SJSA1 (cell line): ENCODE results near the gene GBE1. TPM values are rescaled to one million over a fixed set of nuclear protein-coding genes. Genes with fewer than 3 reads are reported as not detected.
A peak's percentile ranks its signal among the peaks of the same experiment; 100 is the strongest.
"Not testable (repeated sequence)": the region's sequence is repeated elsewhere in the genome, so short reads cannot be mapped to it uniquely, and the experiment has no call there.

Experiments used
- DNase-seq, 2 experiments: peaks; one replicate each; pipeline ENCODE4 v3.0.0-alpha.2; 2015 to 2020; ENCODE audit warnings: low spot score in 2 of 2, low read depth in 1 of 2
- H3K27ac ChIP-seq: fragments of 250-450 bp; sonication (Bioruptor Pico); 2 replicates; pipeline ENCODE4 v1.5.1; 2020; ENCODE audit warnings: mild to moderate bottlenecking, moderate library complexity
- H3K27me3 ChIP-seq: fragments of 250-450 bp; sonication (Bioruptor Pico); replicated peaks from 2 replicates; pipeline ENCODE4 v1.5.1; 2020; ENCODE audit warnings: mild to moderate bottlenecking, moderate library complexity
- H3K36me3 ChIP-seq: fragments of 250-450 bp; sonication (Bioruptor Pico); 2 replicates; pipeline ENCODE4 v1.5.1; 2020; ENCODE audit warnings: mild to moderate bottlenecking
- H3K4me1 ChIP-seq: fragments of 250-450 bp; sonication (Bioruptor Pico); replicated peaks from 2 replicates; pipeline ENCODE4 v1.6.1; 2021; ENCODE audit warnings: mild to moderate bottlenecking
- H3K4me3 ChIP-seq: fragments of 250-450 bp; sonication (Bioruptor Pico); 2 replicates; pipeline ENCODE4 v1.5.1; 2020; ENCODE audit warnings: mild to moderate bottlenecking
- H3K9me3 ChIP-seq: fragments of 250-450 bp; sonication (Bioruptor Pico); replicated peaks from 2 replicates; pipeline ENCODE4 v1.5.1; 2020; ENCODE audit warnings: mild to moderate bottlenecking
- total RNA-seq: library from RNA; depleted of rRNA; stranded (reverse); fragments of >200 nt; shearing (Covaris generic); gene quantifications from 2 replicates; pipeline ENCODE4 v1.2.3, GENCODE V29; 2014; rRNA removed

Gene GBE1
- total RNA-seq = 52.0 and 72.1 TPM in 2 replicates

DNA sequence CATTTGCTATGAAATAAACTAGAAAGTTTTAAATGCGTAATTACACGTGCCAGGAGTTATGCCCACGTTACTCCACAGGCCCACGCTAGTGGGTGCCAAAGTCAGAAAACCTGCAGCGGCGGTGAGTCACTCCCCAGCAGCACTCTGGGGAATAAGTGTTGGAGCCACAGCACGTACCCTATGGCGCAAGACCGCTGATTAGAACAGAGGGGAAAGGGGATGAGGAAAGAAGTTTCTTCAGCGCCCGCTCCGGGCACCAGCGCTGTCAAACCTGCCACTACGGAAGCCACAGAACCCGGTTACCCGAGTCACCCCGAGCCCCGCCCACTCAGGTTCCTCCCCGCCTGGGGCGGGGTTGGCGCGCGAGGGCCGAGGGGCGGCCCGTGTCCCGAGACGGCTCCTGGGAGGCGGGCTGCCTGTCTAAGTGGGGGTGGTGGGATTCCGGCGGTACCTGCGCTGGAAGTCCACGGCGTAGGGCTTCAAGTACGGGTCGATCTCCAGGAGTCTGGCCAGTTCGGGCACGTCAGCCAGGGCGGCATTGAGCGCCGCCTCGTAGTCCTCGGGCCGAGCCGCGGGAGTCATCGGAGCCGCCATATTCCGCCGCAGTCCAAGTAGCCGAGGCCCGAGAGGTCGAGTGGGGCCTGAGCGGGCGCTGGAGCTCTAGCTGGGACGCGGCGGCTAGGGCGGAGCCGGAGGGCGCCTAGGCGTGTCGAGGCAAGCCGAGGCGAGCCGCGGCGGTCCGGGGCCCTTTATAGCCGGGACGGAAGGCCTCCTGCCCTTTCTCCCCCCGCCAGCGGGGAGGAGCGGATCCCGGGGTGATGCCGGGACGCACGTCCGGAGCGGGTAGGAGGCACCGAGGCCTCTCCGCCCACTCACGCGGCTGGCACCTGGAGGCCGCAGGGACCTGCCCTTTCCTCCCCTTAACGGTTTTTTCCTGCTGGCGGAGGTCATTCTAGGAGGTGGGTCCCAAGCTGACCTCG lies at the start of gene GBE1:
Gene GBE1 (minus strand): TSS at position 722 of the 980 bp plus-strand sequence. CDS start 128 bp downstream, at position 594.
- Histone ChIP-seq H3K4me1 (peaks cover 26% of the 10 kb centered on the region), H3K4me3 (peak within 1 kb of the TSS; percentile 65), H3K27ac (peak within 1 kb of the TSS; percentile 96), H3K27me3 (no peaks in the 10 kb centered on the region), H3K36me3 (peaks cover 16% of the 10 kb centered on the region), H3K9me3 (no peaks in the 10 kb centered on the region)
- peak; percentile 88 to 95 for DNase-seq

DNA sequence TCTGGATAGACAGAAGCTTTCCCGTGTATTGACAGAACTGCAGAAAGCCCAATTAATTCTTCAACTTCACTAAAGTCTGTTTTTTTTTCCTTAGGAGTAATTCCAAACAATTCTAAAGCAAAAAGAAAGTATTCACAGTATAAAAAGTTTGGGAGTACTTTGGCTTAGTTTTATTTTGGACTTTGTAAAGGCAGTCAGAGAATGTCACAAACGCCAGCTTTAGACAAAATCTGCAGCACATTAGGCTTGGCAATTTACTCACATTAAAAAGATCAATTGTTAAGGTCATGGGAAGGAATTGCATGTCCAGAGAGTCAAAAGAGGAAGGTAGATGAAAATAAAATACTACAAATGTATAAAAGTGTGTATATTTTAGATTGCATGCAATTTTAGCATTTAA lies 47.5 kb upstream of the GBE1 start:
- no peaks in the 10 kb centered on the region for H3K9me3 ChIP-seq
- H3K27ac ChIP-seq = no peak overlapping the region
- no peak overlapping the region for H3K4me3 ChIP-seq
- H3K27me3 ChIP-seq = no peaks in the 10 kb centered on the region
- no peak for DNase-seq
- H3K36me3 ChIP-seq = no peaks in the 10 kb centered on the region
- no peaks in the 10 kb centered on the region for H3K4me1 ChIP-seq

DNA sequence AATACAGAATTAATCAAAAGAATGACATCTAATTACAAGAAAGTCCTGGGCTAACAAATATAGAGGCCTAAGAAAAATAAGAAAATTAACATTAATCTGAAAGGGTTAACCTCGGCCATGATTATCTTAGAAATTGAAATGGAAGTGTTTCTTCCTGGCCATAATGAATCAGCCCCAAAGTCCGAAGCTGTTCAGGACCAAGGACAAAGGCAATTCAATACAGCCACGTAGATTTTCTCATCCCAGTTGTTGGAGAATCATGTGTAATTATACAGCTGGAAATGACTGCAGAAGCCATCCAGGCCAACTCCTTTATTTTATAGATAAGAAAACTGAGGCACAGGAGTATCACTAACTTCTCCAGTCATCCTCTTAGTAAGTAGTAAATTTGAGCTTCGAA lies 38.0 kb upstream of the GBE1 start:
- Histone ChIP-seq H3K36me3 (no peaks in the 10 kb centered on the region), H3K4me3 (no peak overlapping the region), H3K27ac (no peak overlapping the region), H3K4me1 (no peaks in the 10 kb centered on the region), H3K27me3 (no peaks in the 10 kb centered on the region; the same call in 1 of the 2 replicates), H3K9me3 (no peaks in the 10 kb centered on the region)
- DNase-seq = no peak

DNA sequence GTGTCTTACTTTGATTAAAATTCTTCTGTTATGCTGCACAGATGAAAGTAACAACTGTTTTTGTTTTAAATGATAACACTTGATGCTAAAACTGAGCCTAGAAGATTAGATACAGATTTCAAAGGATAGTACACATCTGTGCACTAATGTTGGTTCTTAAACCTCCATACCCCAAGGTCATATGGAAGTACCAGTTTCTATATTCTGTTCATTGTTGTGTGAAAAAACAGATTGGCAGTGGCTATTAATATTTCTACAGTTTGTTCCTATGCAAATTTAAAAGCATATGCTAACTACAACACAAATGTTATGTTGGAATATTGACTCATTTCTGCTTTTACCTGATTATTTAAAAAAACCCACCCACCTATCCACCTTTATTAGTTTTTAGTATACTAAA lies 32.0 kb upstream of the GBE1 start:
- Histone ChIP-seq H3K36me3 (no peaks in the 10 kb centered on the region), H3K9me3 (no peaks in the 10 kb centered on the region), H3K27ac (no peak overlapping the region), H3K27me3 (no peaks in the 10 kb centered on the region), H3K4me1 (no peaks in the 10 kb centered on the region), H3K4me3 (no peak overlapping the region)
- DNase-seq = no peak

DNA sequence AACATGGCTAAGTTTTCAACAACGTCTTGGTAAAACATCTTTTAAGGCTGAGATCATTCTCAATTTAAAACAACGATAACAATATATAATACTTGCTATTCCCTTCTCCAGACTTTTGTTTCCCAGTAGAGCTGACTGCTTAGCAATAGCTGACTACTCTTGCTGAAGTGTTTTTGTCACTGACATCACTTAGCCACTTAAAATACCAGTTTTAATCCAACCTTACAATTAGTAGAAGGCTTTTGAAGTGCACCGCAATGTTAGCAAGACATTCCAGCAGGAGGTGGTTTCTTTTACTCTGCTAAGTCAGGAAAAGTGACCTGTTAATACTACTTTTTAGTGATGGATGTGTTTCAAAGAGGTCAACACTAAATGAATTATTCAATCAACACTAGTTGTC lies 28.7 kb upstream of the GBE1 start:
- Histone ChIP-seq H3K36me3 (no peaks in the 10 kb centered on the region), H3K4me1 (no peaks in the 10 kb centered on the region), H3K27me3 (no peaks in the 10 kb centered on the region), H3K27ac (no peak overlapping the region), H3K9me3 (no peaks in the 10 kb centered on the region), H3K4me3 (no peak overlapping the region)
- DNase-seq = no peak

DNA sequence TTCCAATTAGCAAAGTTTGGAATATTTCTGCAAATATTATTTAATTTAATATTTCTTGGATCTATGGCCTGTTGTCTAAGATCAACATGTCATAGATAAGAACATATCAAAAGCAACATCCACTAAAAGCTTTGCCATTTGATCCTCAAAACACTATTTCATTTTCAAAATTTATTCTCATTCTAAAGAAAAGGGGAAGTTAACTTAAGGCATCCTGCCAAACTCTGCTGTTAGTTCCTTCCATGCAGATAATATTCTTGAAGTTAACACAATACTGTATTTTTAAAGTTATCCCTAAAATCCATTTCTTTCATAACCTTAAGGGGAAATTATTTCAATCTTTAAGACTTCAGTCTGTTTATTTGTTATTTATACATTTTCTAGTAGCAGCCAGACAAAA lies 28.2 kb upstream of the GBE1 start:
- H3K27ac ChIP-seq = no peak overlapping the region
- DNase-seq = no peak
- H3K4me3 ChIP-seq = no peak overlapping the region

DNA sequence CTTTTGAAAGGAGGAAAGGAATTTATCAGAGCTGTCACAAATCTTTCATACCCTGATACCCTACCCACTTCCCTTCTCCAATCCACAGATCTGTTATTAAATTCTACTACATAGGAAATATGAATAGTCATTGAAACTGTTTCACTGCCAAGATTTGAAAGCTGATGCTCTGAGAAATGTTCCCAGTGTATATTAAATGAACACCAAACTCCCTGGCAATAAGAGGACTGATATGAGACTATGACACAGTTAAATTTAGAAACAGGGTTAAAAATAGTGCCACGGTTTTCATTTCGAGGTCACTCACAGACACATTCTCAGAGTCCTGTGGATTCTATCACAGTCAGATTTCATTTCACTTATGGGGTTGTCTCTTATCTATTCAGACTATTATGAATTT lies 27.2 kb upstream of the GBE1 start:
- Histone ChIP-seq H3K27ac (no peak overlapping the region), H3K27me3 (no peaks in the 10 kb centered on the region), H3K36me3 (no peaks in the 10 kb centered on the region), H3K4me1 (no peaks in the 10 kb centered on the region), H3K9me3 (no peaks in the 10 kb centered on the region), H3K4me3 (no peak overlapping the region)
- no peak for DNase-seq

More for the DNA sequence above, 28.2 kb upstream of the GBE1 start:
- Histone ChIP-seq H3K9me3 (no peaks in the 10 kb centered on the region), H3K4me1 (no peaks in the 10 kb centered on the region), H3K36me3 (no peaks in the 10 kb centered on the region), H3K27me3 (no peaks in the 10 kb centered on the region)

DNA sequence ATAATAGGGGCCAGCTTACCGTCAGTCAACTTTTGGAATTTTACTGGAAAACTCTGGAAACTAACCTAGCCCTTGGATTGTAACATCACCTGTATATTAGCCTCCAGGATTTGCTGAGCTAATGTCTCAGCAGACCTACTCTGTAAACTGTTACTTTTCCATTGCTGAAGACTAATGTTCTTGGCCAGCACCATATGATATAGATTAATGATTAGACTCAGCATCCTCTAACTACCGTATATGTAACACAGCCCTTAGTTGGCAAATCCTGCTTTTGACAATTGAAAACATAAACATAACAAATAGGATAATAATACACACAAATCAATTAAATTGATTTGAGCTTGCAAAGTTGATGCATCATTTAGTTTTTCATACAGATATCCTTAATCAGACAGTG lies 26.6 kb upstream of the GBE1 start:
- no peak overlapping the region for H3K4me3 ChIP-seq
- no peaks in the 10 kb centered on the region for H3K27me3 ChIP-seq
- H3K9me3 ChIP-seq = no peaks in the 10 kb centered on the region
- no peaks in the 10 kb centered on the region for H3K36me3 ChIP-seq
- no peak for DNase-seq
- no peak overlapping the region for H3K27ac ChIP-seq
- H3K4me1 ChIP-seq = no peaks in the 10 kb centered on the region

DNA sequence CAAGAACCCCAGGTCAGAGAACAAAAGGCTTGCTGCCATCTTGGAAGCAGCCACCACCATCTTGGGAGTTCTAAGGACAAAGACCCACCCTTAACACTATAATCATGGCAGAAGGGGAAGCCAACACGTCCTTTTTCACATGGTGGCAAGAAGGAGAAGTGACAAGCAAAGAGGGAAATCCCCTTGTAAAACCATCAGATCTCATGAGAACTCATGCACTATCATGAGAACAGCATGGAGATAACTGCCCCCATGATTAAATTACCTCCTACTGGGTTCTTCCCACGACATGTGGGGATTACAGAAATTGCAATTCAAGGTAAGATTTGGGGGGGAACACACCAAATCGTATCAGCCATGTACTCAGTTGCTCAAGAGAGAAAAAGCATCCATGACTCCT lies 21.1 kb upstream of the GBE1 start:
- no peak overlapping the region for H3K27ac ChIP-seq
- H3K27me3 ChIP-seq = no peaks in the 10 kb centered on the region
- H3K9me3 ChIP-seq = no peaks in the 10 kb centered on the region
- no peak for DNase-seq
- H3K4me1 ChIP-seq = no peaks in the 10 kb centered on the region
- H3K36me3 ChIP-seq = no peaks in the 10 kb centered on the region
- H3K4me3 ChIP-seq = no peak overlapping the region

DNA sequence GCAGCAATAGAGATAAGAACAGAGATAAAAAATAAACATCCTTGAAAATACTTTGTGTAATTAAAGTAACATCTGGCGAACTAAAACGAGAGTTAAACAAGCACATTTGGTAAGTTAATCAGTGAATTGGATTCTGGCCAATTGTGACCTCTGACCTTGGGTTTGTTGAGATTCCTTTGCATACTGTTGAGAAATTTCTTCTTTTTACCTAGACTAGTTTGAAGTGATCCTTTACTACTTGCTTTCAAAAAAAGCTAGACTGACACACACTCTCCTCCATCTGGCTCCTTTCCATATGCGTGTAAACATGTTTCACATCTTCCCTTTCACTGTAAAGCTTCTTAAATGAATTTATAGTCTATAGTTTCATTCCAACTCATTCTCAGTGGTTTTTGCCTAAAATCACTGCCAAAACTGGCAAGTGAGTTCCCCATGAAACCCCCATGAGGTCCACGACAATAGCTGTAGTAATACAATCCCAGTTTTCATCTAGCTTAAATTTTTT lies 17.3 kb upstream of the GBE1 start:
- no peaks in the 10 kb centered on the region for H3K9me3 ChIP-seq
- H3K36me3 ChIP-seq = no peaks in the 10 kb centered on the region
- no peak overlapping the region for H3K27ac ChIP-seq
- no peaks in the 10 kb centered on the region for H3K27me3 ChIP-seq
- H3K4me1 ChIP-seq = no peaks in the 10 kb centered on the region
- no peak for DNase-seq
- no peak overlapping the region for H3K4me3 ChIP-seq

DNA sequence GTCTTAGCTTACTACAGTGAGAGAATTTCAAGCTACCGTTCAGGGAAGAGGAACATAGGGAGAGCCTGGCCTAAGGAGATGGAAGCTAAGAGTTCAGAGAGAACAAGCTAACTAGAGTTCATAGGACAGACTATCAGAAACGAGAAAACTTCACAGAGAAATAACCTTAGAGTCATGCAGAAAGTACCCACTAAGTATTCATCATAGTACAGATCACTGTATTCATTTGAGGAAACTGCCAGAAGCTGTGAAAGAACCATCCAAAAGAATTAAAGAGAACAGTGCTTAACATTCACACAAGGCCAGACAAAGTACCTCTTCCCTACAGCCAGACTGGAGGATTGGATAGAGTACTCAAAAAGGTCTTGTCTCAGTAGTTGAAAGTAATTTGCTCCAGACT lies 15.2 kb upstream of the GBE1 start:
- Histone ChIP-seq H3K36me3 (no peaks in the 10 kb centered on the region), H3K4me3 (no peak overlapping the region), H3K27ac (no peak overlapping the region), H3K27me3 (no peaks in the 10 kb centered on the region), H3K4me1 (no peaks in the 10 kb centered on the region), H3K9me3 (no peaks in the 10 kb centered on the region)
- no peak for DNase-seq

DNA sequence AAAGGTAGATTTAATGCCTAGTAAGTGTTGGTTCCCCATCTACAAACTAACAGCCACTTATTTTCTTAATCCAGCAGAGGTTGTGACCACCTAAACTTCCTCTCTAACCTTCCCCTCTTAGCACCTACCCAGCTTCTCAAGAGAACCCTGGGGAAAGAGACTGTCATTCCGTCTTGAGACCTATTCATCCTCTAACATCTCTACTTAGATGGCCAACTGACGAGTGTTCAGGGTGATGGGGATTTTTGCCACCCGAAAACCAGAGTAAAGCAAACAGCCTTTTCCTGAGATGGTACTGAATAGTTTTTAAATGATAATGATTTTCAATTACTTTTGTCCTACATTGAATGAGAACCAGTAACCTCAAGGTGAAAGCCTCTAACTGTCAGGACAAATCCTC lies 9.3 kb upstream of the GBE1 start:
- Histone ChIP-seq H3K36me3 (no peaks in the 10 kb centered on the region), H3K27me3 (no peaks in the 10 kb centered on the region), H3K4me3 (no peak overlapping the region)

DNA sequence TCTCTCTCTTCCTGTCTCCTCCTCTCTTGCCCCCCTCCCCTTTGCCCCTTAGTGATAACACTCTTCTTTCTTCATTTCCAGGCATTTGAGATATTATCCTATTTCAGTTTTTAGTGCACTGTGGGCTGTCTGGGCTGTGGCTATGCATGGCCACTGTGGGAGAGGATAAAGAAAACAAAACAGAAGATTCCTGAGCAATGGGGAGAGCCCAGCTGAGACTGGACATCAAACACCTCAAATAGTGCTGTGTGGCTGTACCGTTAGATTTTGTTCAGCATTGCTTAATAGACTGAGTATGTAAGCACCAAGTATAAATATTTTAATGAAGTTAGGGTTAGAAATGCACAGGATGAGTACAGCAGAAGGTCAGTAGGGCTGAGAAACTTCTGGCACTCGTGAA lies 7.9 kb upstream of the GBE1 start:
- no peaks in the 10 kb centered on the region for H3K36me3 ChIP-seq
- no peak for DNase-seq
- H3K4me3 ChIP-seq = no peak overlapping the region
- H3K27me3 ChIP-seq = no peaks in the 10 kb centered on the region
- H3K4me1 ChIP-seq = no peaks in the 10 kb centered on the region
- H3K27ac ChIP-seq = no peak overlapping the region
- no peaks in the 10 kb centered on the region for H3K9me3 ChIP-seq

More for the DNA sequence above, 9.3 kb upstream of the GBE1 start:
- Histone ChIP-seq H3K27ac (no peak overlapping the region), H3K4me1 (no peaks in the 10 kb centered on the region), H3K9me3 (no peaks in the 10 kb centered on the region)
- no peak for DNase-seq

DNA sequence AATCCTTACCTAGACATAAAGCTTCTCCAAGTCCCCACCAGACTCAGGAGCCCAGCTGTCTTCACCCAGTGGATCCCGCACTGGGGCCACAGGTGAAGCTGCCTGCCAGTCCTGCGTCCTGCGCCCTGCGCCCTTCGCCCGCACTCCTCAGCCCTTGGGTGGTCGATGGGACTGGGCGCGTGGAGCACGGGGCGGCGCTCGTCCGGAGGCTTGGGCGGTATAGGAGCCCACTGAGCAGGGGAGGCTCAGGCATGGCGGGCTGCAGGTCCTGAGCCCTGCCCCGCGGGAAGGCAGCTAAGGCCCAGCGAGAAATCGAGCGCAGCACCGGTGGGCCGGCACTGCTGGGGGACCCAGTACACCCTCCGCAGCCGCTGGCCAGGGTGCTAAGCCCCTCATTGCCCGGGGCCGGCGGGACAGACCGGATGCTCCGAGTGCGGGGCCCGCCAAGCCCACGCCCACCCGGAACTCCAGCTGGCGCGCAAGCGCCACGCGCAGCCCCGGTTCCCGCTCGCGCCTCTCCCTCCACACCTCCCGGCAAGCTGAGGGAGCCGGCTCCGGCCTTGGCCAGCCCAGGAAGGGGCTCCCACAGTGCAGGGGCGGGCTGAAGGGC lies 5.9 kb upstream of the GBE1 start:
- not testable (repeated sequence) for H3K9me3 ChIP-seq, DNase-seq, H3K4me1 ChIP-seq, H3K36me3 ChIP-seq, H3K27me3 ChIP-seq, H3K27ac ChIP-seq, H3K4me3 ChIP-seq
